ENCODE measurements around the gene TRIM9. TPM values are rescaled to one million over a fixed set of nuclear protein-coding genes. Genes with fewer than 3 reads are reported as not detected.

The TRIM9 gene
- total and polyA plus RNA-seq, 2 experiments from 2014 or later, result 2.3 to 4.1 TPM

DNA sequence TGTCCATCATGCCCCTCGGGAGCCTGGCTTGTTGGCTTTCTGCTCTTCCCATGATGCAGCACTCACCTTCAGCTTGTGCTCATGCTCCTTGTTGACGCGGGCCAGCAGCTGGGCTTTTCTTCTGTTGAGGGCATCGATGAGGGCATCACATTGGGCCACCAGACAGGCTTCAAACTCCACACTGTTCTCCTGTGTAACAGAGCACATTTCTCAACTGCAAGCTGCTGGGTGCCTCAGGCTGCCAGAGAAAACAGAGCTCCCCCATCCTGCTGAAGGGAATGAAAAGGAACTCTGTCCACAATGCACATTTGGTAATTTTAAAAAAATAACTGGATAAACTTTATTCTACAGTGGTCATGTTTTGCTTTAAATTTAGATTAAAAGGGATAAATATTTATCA, 72.1 kb downstream of the TRIM9 start:
- Histone ChIP-seq H3K4me3 (no peak overlapping the region), H3K4me1 (ENCODE audit: low read depth) (peaks cover 32% of the 10 kb centered on the region), H3K9me3 (ENCODE audit: low read depth) (no peaks in the 10 kb centered on the region), H3K27ac (no peak overlapping the region), H3K36me3 (no peaks in the 10 kb centered on the region), H3K27me3 (no peaks in the 10 kb centered on the region)
- no peak for DNase-seq (ENCODE audit: low read depth in 1 of 2, low spot score in 1 of 2)
- TF ChIP-seq CTCF (IDR thresholded peaks at IDR 0.05; ENCODE audit: low read depth, low read length), result no peak

GRCh38 chr14:51020024-51020710, 74.7 kb downstream of the TRIM9 start:
- Histone ChIP-seq H3K4me1 (ENCODE audit: low read depth) (peaks cover 32% of the 10 kb centered on the region), H3K9me3 (ENCODE audit: low read depth) (no peaks in the 10 kb centered on the region), H3K27me3 (no peaks in the 10 kb centered on the region), H3K27ac (peak overlapping the region; percentile 77), H3K36me3 (no peaks in the 10 kb centered on the region), H3K4me3 (no peak overlapping the region)
- DNase-seq (ENCODE audit: low read depth in 1 of 2, low spot score in 1 of 2), result peak; percentile 27 to 51
- no peak for TF ChIP-seq CTCF (IDR thresholded peaks at IDR 0.05; ENCODE audit: low read depth, low read length)

DNA sequence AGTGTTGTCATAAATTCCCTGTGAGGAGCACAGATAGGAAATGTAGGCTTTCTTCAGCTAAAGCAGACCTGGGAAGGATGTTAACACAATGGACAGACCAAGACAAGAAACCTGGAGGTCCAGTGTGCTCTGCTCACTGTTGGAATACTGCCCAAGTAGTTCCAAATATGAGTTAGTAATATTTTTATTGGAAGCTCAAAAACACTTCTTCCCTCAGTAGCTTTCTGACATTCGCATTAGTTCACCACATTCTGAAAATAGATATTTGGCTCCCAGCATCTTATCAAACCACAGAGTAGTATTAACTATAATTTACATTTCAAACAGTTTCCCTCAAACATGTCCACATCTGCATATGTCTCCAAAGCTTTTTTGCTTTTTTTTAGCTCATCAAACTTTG, 75.8 kb downstream of the TRIM9 start:
- no peak for TF ChIP-seq CTCF (IDR thresholded peaks at IDR 0.05; ENCODE audit: low read depth, low read length)
- no peaks in the 10 kb centered on the region for H3K9me3 ChIP-seq (ENCODE audit: low read depth)
- peaks cover 30% of the 10 kb centered on the region for H3K4me1 ChIP-seq (ENCODE audit: low read depth)
- peak in 1 of 2 donors; percentile 15 for DNase-seq (ENCODE audit: low read depth in 1 of 2, low spot score in 1 of 2)
- no peaks in the 10 kb centered on the region for H3K36me3 ChIP-seq
- no peaks in the 10 kb centered on the region for H3K27me3 ChIP-seq
- H3K4me3 ChIP-seq, result no peak overlapping the region
- peak overlapping the region; percentile 77 for H3K27ac ChIP-seq

DNA sequence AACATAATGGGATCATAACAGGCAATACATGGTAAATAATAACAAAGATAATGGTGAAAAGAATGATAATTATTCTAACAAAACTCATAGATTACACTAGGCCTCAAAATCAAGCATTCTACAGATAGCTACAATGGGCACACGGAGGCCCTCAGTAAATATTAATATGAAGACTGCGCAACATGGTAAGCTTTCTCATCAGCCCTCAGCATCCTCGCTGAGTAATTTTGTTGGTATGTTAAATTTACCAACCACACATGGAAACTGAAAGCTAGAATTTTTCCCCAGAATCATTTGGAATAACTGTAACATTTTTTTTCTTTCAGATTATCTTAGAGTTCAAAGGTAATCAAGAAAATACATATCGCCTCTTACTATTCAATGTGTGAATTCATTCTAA, 76.4 kb downstream of the TRIM9 start:
- no peak overlapping the region for H3K4me3 ChIP-seq
- no peak for TF ChIP-seq CTCF (IDR thresholded peaks at IDR 0.05; ENCODE audit: low read depth, low read length)
- no peaks in the 10 kb centered on the region for H3K27me3 ChIP-seq
- H3K27ac ChIP-seq, result peak overlapping the region; percentile 77
- H3K4me1 ChIP-seq (ENCODE audit: low read depth), result peaks cover 26% of the 10 kb centered on the region
- DNase-seq (ENCODE audit: low read depth in 1 of 2, low spot score in 1 of 2), result peak in 1 of 2 donors; percentile 53
- H3K36me3 ChIP-seq, result no peaks in the 10 kb centered on the region
- H3K9me3 ChIP-seq (ENCODE audit: low read depth), result no peaks in the 10 kb centered on the region

GRCh38 chr14:51014625-51015024, 80.3 kb downstream of the TRIM9 start:
- no peak for TF ChIP-seq CTCF (IDR thresholded peaks at IDR 0.05; ENCODE audit: low read depth, low read length)
- Histone ChIP-seq H3K4me1 (ENCODE audit: low read depth) (peaks cover 14% of the 10 kb centered on the region), H3K27ac (peak overlapping the region; percentile 48), H3K9me3 (ENCODE audit: low read depth) (no peaks in the 10 kb centered on the region), H3K27me3 (no peaks in the 10 kb centered on the region), H3K36me3 (no peaks in the 10 kb centered on the region), H3K4me3 (no peak overlapping the region)
- DNase-seq (ENCODE audit: low read depth in 1 of 2, low spot score in 1 of 2), result no peak

All from cardiac muscle cell (in vitro differentiated cells and primary cell).